GM13977 (cell line): ENCODE data around the gene EEF1B2.
"Not testable (repeated sequence)": the region's sequence is repeated elsewhere in the genome, so short reads cannot be mapped to it uniquely, and the experiment has no call there.

ENCODE experiments used
- DNase-seq: peaks from one replicate; pipeline ENCODE4 v3.0.0; 2012; ENCODE audit warnings: low spot score
- in situ Hi-C: fragments of 300-500 bp; cut with MboI; formaldehyde crosslinking; loops from one replicate; pipeline ENCODE4 v1.12.0; 2022; ENCODE audit warnings: low sequenced_read_pairs, low pct_unique_long_range_greater_than_20kb, mixed read lengths, inconsistent platforms; ENCODE audit not compliant: unreplicated experiment
- TF ChIP-seq, protein P1 (sequence below): IDR thresholded peaks from 2 replicates; pipeline ENCODE4 v1.5.1; 2012; ENCODE audit warnings: mild to moderate bottlenecking, control low read depth; ENCODE audit not compliant: insufficient read depth; ENCODE audit errors: extremely low read depth, missing control alignments

Gene EEF1B2

DNA sequence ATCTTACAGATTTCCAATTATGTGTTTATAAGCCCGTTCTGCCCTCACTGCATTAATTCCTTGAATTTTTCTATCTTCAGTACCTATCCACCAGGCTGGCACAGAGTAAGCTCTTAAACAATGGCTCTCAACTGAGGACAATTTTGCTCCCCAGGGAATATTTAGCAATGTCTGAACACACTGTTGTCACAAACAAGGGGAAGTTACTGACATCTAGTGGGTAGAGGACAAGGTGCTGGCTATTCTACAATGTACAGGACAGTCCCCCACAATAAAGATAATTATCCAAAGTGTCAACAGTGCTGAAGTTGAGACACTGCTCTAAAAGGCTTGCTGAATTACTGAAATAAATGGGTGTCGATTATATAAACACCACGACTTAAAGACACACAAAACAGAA, 5.5 kb upstream of the EEF1B2 start:
- TF ChIP-seq, protein P1, sequence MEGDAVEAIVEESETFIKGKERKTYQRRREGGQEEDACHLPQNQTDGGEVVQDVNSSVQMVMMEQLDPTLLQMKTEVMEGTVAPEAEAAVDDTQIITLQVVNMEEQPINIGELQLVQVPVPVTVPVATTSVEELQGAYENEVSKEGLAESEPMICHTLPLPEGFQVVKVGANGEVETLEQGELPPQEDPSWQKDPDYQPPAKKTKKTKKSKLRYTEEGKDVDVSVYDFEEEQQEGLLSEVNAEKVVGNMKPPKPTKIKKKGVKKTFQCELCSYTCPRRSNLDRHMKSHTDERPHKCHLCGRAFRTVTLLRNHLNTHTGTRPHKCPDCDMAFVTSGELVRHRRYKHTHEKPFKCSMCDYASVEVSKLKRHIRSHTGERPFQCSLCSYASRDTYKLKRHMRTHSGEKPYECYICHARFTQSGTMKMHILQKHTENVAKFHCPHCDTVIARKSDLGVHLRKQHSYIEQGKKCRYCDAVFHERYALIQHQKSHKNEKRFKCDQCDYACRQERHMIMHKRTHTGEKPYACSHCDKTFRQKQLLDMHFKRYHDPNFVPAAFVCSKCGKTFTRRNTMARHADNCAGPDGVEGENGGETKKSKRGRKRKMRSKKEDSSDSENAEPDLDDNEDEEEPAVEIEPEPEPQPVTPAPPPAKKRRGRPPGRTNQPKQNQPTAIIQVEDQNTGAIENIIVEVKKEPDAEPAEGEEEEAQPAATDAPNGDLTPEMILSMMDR = peak; percentile 48
- DNase-seq = no peak
- in situ Hi-C loops = no loop called here

DNA sequence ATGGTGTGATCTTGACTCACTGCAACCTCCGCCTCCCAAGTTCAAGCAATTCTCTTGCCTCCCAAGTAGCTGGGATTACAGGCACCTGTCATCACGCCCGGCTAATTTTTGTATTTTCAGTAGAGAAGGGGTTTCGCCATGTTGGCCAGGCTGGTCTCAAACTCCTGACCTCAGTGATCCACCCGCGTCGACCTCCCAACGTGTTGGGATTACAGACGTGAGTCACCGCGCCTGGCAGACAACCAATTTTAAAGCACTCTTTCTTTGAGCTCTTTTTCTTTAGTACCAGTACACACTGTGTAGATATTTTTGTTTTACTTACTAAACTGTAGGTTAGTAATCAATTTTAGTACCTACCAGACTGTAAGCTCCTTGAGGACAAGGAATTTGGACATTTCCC, 2.7 kb upstream of the EEF1B2 start:
- in situ Hi-C loops, DNase-seq: not testable (repeated sequence)

DNA sequence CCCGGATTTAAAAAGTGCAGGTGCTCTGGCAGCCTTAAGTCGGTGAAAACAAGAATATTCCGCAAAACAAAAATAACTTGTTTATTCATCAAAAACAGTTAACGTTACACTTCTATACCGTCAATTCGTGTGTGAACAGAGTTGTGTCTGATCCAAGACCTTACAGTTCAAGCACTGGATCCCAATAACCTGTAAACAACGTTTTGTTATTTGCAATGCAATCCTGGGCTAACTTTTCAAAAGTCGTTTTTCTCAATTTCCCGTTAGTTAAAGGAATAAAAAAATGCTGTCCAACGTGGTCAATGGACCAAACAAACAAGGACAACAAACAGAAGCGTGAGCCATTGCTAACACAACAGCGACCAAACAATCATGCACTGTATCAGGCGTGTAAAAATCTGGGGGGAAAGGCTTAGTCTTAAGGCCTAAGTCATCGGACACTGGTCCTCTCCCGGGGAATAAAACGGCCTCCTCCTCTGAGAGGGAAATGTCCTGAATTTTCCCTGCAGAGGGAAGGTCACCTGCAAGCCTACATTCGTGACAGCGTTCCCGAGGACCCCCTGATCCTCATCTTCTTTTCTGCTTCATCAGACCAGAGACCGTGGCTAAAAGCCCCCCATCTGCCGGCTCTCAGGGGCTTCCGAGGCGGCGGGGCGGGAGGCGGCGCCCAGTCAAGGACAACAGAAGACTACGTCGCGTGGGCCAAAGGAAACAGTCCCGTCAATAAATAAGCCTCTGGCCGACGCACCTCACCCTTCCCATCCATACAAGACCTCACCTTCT, 941 bp upstream of the EEF1B2 start:
- TF ChIP-seq, protein P1 = no peak
- in situ Hi-C loops = no loop called here

DNA sequence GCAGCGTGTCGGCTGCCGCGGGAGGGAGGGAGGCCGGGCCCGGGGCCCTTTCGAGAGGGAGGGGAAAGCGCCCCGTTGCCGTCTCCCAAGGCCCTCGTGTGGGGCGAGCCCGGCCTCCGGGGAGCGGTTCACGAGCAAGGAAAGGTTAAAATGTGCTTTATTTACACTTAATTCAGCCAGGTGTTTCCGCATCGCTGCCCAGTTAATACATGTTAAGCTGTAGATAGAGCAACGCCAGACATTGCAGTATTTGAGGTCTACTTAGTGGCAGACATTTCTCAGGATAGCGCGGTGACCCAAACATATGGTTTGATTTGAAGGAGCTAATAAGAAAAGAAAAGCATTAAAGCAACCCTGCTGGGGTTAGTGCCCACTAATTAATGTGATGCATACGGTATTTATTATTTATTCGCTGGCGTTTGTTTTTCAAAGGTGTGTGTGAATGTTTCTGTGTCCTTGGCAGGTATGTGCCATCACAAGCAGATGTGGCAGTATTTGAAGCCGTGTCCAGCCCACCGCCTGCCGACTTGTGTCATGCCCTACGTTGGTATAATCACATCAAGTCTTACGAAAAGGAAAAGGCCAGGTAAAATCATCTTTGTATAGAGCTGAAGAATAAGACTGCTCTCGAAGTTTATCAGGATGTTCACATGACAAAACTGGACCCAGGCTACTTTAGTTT, 571 bp downstream of the EEF1B2 start:
- DNase-seq = peak; percentile 60
- in situ Hi-C loops = no loop called here
- TF ChIP-seq, protein P1 = no peak

More for the DNA sequence above, 941 bp upstream of the EEF1B2 start:
- peak; percentile 29 for DNase-seq

DNA sequence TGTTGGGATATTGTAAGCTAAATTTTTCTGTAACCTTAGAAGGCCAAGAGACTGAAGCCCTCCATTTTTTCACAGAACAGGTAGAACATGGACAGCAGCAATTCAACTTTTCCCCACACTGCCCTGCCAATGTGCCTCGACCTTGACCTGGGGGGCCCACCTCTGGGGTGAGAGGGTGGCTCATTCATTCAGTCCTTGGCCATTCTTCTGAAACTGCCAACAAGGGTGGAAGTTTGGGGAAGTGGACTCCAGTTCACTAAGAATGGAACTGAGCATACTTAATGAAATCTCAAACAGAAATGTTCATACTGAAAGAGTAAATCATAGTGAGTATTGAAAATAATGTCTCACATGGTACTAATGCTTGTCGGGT, 1.1 kb downstream of the EEF1B2 start:
- DNase-seq = no peak
- in situ Hi-C loops = no loop called here
- TF ChIP-seq, protein P1 = no peak

DNA sequence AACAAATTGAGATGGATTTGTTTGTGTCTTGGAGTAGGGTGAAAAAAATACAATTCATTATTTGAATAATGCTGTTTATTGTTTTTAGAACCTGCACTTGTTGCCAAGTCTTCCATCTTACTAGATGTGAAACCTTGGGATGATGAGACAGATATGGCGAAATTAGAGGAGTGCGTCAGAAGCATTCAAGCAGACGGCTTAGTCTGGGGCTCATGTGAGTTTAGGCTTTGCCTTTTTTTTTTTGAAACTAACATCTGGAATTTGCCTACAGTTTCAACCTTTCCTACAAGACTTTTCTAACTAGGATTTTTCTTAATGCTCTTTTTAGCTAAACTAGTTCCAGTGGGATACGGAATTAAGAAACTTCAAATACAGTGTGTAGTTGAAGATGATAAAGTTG, 2.7 kb downstream of the EEF1B2 start:
- DNase-seq, in situ Hi-C loops: not testable (repeated sequence)

DNA sequence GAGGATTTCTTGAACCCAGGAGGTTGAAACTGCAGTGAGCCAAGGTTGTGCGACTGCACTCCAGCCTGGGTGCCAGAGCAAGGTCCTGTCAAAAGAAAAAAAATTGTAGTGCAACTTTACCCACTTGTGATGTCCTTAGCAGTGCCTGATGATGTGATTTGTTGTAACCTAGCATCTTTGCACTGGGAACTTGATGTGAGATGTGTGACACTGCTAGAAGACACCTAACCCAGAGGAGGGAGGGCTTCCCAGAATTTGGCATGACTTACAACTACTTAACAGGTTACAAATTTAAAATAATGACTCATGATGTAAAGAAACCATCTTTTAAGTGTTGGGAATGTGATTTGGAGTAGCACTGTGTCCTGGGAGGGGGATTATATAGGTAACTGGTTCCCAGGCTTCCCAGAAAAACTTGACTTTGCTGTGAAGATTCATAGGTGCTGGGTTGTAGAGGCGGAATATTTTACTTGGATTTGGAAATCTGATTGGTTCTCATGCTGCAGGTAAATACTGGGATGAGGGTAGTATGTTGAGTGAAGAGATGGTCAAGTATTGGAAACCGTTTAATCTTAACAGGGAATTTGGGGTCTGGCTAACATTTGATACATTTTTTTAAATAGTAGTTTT, 3.7 kb downstream of the EEF1B2 start:
- TF ChIP-seq, protein P1 = no peak
- in situ Hi-C loops = no loop called here
- no peak for DNase-seq
